Measurements from ENCODE around the gene ADAM17. TPM values are rescaled to one million over a fixed set of nuclear protein-coding genes. Genes with fewer than 3 reads are reported as not detected.

The ADAM17 gene
- total and polyA plus RNA-seq, 9 of the 15 experiments (the other 6 are each of a cell fraction or from before 2014, with no cell fraction given) = 5.8 to 30.0 (median 19.0) TPM

- no peaks in the 10 kb centered on the region for H3K9me1 ChIP-seq (ENCODE audit: control insufficient read depth, insufficient read depth, low read length)
- no peak overlapping the region for H3K4me3 ChIP-seq
- ATAC-seq = no peak
- WGBS (ENCODE audit: insufficient coverage, low coverage, missing lambda C conversion rate) = 94% methylated on average over 7 of the region's 7 CpGs
- in situ Hi-C loops (cut with MboI) = no loop called here
- H3K9me3 ChIP-seq (replicated peaks; ENCODE audit: control insufficient read depth, insufficient read depth, low read depth, low read length) = no peaks in the 10 kb centered on the region
- no peaks in the 10 kb centered on the region for H4K20me1 ChIP-seq (replicated peaks; ENCODE audit: control insufficient read depth, insufficient read depth, low read length)
- no peak overlapping the region for H3K27ac ChIP-seq (ENCODE audit: extremely low read depth, low read depth, low read length)
- no peak overlapping the region for H3K9ac ChIP-seq (ENCODE audit: insufficient read depth in 1 of 2, low read depth in 2 of 2, low read length in 2 of 2)
- H3K79me2 ChIP-seq (ENCODE audit: control insufficient read depth, insufficient read depth, low read length) = no peaks in the 10 kb centered on the region
- FAIRE-seq = no peak
- POLR2A ChIA-PET = interaction anchor here (0.5 to 2.5 kb wide), 2 partner anchors 36 to 42 kb away, joined by 3 to 13 read pairs; no protein-coding TSS in a partner anchor
- peaks cover 0 to 14% of the 10 kb centered on the region in 2 experiments; a peak in 3 of 5 replicates for H3K4me1 ChIP-seq (replicated peaks in 1 of 2; ENCODE audit: control insufficient read depth in 2 of 2, insufficient read depth in 2 of 2, low read length in 2 of 2)
- intact Hi-C loops (cut with micrococcal nuclease) = no loop called here
- no peak overlapping the region for H2AFZ ChIP-seq (ENCODE audit: low read depth, low read length)
- no peak for TF ChIP-seq TAL1 (IDR thresholded peaks at IDR 0.05)
- TF ChIP-seq, protein P1, sequence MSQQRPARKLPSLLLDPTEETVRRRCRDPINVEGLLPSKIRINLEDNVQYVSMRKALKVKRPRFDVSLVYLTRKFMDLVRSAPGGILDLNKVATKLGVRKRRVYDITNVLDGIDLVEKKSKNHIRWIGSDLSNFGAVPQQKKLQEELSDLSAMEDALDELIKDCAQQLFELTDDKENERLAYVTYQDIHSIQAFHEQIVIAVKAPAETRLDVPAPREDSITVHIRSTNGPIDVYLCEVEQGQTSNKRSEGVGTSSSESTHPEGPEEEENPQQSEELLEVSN (IDR thresholded peaks at IDR 0.05; ENCODE audit: borderline replicate concordance in 1 of 2, extremely low read depth in 1 of 2, insufficient read depth in 1 of 2, insufficient read length in 1 of 2, low read depth in 1 of 2, low read length in 1 of 2, poor library complexity in 1 of 2, severe bottlenecking in 1 of 2) = no peak
- no peak for TF ChIP-seq YBX1 (IDR thresholded peaks at IDR 0.05)
- TF ChIP-seq CEBPB (tag; IDR thresholded peaks at IDR 0.05) = peak; percentile 54; the same call in 1 of the 2 replicates
- TF ChIP-seq CEBPG (CRISPR knock-in tag; IDR thresholded peaks at IDR 0.05) = no peak
- TF ChIP-seq CEBPG (tag; conservative IDR thresholded peaks at IDR 0.05 in 1 of 2, IDR thresholded peaks at IDR 0.05 in 1 of 2) = peak; percentile 22 to 26; a peak in 1 of 4 replicates
- TF ChIP-seq, protein P2, sequence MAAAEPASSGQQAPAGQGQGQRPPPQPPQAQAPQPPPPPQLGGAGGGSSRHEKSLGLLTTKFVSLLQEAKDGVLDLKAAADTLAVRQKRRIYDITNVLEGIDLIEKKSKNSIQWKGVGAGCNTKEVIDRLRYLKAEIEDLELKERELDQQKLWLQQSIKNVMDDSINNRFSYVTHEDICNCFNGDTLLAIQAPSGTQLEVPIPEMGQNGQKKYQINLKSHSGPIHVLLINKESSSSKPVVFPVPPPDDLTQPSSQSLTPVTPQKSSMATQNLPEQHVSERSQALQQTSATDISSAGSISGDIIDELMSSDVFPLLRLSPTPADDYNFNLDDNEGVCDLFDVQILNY (CRISPR knock-in tag; IDR thresholded peaks at IDR 0.05) = no peak
- no peak for TF ChIP-seq LARP7 (IDR thresholded peaks at IDR 0.05)
- TF ChIP-seq, protein P3, sequence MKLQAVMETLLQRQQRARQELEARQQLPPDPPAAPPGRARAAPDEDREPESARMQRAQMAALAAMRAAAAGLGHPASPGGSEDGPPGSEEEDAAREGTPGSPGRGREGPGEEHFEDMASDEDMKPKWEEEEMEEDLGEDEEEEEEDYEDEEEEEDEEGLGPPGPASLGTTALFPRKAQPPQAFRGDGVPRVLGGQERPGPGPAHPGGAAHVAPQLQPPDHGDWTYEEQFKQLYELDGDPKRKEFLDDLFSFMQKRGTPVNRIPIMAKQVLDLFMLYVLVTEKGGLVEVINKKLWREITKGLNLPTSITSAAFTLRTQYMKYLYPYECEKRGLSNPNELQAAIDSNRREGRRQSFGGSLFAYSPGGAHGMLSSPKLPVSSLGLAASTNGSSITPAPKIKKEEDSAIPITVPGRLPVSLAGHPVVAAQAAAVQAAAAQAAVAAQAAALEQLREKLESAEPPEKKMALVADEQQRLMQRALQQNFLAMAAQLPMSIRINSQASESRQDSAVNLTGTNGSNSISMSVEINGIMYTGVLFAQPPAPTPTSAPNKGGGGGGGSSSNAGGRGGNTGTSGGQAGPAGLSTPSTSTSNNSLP (IDR thresholded peaks at IDR 0.05; ENCODE audit: borderline replicate concordance, low read depth, low read length) = no peak
- no peak for TF ChIP-seq ELF4 (CRISPR knock-in tag; IDR thresholded peaks at IDR 0.05)
- DNase-seq (ENCODE audit: extremely low read depth in 1 of 4, low spot score in 3 of 4) = no peak
- H3K27me3 ChIP-seq (ENCODE audit: control insufficient read depth in 2 of 2, insufficient read depth in 2 of 2, low read length in 2 of 2) = no peaks in the 10 kb centered on the region
- CTCF ChIA-PET (ENCODE audit: low intra/inter-chr PET ratio) = no interaction called here
- H3K36me3 ChIP-seq (ENCODE audit: control insufficient read depth, insufficient read depth, low read length) = peaks cover 67% of the 10 kb centered on the region; the same call in 2 of the 3 replicates
- no TSS peak for BruUV-seq (replicated peaks)
- H3K4me2 ChIP-seq (ENCODE audit: insufficient read depth, low read length) = no peak overlapping the region
Measured at GRCh38 chr2:9518780-9519179, 36.9 kb downstream of the ADAM17 start.
